Activated CD4-positive, alpha-beta T cell treated with anti-CD3 and anti-CD28 coated beads, Interleukin-2, amount 50 U/mL, for 48 hours (primary cell): ENCODE measurements around the gene PRKACB.

Experiments used
- DNase-seq, 2 experiments: peaks; one replicate each; pipeline ENCODE4 v3.0.0-alpha.2; 2020

PRKACB gene

DNA sequence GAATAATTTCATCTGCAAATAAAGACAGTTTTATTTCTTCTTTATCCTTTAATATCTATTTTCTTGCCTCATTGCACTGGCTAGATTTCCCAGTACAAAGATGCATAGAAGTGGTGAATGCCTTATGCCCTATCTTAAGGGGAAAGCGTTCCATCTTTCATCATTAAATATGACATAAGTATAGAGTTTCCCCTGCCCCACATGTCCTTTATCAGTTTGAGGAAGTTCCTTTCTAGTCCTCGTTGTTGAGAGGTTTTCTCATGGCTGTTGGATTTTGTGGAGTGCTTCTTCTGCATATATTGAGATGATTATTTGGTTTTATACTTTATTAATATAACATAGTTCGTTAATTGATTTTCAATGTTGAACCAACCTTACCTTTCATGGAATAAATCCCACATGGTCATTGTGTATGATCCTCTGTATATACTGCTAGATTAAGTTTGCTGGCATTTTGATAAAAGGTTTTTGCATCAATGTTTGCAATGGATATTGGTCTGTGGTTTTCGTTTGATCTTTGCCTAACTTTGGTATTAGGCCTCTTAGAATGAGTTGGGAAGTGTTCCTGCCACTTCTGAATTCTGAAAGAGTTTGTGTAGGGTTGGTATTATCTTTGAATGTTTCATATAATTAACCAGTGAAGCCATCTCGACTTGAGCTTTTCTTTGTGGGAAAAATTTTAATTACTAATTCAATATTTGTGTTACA is 15.6 kb downstream of the PRKACB start:
- no peak for DNase-seq

GRCh38 chr1:84162295-84162694 is 18.2 kb downstream of the PRKACB start:
- no peak for DNase-seq

DNA sequence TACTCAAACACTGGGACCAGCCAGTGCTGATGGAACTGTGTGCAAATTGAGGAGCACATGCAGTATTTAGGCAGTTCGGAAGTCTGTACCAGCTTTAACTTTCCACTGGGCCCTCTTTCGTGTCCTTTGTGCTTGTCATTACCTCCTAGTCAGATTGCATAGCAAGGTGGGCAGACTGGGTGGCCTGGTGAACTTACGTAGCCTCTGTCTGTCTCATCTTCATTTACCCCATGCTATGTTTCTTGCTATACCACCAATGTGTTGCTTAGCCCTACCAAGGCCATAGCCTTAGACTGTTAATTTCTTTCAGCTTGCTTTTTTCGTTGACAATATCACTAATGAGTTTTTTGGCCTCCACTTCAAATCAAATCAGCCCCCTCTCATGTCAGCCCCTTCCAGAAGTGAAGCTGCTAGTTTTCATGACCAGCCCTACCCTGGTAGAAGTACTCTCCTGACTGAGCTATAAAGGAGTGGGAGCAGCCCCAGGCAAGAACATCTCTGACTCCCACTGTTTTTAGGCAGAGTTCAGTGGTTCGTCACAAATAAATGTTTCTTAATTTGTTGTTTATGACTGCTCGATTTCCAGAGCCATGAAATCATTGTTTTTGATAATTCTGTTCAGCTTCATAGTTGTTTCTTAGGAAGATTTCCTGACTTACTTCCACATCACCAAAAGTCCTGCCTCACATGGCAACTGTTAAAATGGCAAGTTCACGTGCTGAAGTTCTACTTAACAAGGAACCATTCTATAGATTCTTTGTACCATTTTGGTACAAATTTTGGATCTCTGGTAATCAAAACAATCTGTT is 19.3 kb downstream of the PRKACB start:
- DNase-seq, result no peak

DNA sequence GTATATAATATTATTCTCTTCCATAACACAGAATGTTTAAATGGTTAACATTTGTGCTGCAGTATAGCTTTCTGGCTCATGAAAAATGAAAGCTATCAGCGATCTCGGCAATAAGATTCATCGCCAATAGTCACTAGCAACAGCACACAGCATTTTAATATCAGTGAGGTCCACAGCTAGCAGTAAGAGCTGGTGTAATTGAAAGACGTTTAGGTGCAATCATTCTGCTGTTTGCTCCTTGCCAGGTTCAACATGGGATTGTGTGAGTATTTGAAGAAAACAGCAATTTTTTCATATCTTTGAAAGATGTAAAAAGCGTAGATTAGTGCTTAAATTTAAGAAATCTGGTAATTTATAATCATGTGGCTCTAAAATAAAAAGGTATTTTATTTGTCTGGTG is 20.1 kb downstream of the PRKACB start:
- no peak for DNase-seq

DNA sequence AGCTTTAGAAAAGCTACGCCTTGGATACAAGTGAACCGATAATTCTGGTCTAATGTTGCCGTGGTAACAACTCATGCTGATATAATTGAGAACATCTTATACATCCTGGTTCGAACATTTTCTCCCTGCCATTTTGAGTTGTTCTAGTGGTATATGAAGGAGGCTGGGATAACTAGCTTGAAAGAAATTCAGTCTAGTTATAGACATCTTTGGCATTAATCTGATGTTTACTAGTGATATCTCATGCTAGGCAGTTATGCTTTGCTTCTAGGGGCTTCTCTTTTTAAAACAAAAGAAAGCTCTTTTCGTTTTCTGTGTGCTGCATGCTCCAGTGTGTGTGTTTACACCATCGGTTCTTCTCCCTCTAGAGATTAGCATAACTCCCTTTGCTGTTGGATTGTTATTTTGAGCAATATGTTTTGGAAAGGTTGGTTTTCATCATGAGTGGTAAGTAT is 20.5 kb downstream of the PRKACB start:
- no peak for DNase-seq

DNA sequence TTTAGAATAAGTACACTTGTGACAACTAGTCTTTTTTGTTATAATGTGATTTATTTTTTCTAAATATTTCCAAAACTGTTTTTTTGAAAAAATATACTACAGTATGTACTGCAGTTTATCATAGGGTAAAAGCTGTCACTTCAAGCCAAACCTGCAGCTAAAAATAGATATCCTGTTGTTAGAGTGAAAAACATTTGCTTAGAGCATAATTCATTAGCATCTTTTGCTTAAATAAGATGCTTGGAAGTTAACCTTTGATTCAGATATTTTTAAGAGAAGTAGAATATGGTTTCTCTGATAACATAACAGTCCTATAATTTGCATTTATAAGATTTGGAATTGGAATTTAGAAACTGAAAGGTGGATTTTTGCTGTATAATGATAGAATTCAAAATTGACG is 21.5 kb downstream of the PRKACB start:
- DNase-seq, result no peak

DNA sequence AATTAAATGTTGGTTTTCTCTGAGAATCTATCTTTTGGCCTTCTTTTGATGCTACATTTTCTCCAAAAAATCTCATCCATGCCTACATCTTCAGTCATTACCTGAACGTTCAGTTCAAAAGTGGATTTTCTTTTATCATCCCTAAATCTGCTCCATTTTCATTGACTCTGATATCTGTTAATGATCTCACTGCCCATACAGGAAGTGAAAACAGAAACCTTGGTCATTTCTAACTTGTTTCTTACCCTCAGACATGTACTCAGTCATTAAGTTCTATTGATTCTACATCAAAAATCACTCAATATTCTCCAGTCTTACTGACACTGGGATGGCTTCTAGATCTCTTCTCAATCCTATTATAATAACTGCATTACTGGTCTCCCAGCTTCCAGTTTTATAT is 22.7 kb downstream of the PRKACB start:
- no peak for DNase-seq

DNA sequence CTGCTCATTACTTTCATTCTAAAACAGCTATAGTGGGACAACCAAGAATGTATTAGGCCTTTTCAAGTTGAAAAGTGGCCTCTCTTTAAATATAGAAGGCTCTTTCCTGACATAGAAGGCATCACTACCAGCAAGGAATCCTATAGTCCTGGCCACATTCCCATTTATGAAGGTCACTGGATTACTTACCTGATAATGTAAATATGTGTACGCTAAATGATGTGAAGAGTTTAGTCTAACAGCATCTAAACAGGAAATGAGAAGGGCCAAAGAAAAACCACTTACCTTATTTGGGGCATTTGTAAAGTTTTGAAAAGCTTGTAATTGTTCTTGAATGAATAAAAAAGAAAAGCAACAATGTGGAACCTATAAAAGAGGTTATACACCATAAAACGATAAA is 24.7 kb downstream of the PRKACB start:
- DNase-seq, result no peak

GRCh38 chr1:84170171-84170570 is 26.1 kb downstream of the PRKACB start:
- no peak for DNase-seq

DNA sequence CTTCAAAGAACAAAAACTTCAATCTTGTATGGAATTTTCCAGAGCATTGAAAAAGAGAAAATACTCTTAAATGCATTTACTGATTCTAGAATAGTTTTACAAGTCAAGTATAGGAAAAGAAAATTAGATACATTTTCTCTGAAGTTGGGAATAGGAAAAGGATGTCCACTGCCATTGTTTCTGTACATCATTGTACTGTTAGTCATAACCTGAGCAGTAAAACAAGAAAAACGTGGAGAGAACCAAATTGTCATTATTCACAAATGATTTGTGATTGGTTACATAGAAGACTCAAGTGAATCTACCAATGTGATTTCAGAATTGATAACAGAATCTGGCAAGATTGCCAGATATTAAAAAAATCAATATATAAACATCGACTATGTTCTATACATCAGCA is 27.4 kb downstream of the PRKACB start:
- no peak for DNase-seq

- no peak for DNase-seq
Measured at GRCh38 chr1:84174051-84174556, 30.0 kb downstream of the PRKACB start.

GRCh38 chr1:84181350-84182005 is 37.4 kb downstream of the PRKACB start:
- no peak for DNase-seq

GRCh38 chr1:84190455-84190854 is 46.4 kb downstream of the PRKACB start:
- no peak for DNase-seq

- DNase-seq, result no peak
Measured at GRCh38 chr1:84192681-84193080, 48.6 kb downstream of the PRKACB start.

DNA sequence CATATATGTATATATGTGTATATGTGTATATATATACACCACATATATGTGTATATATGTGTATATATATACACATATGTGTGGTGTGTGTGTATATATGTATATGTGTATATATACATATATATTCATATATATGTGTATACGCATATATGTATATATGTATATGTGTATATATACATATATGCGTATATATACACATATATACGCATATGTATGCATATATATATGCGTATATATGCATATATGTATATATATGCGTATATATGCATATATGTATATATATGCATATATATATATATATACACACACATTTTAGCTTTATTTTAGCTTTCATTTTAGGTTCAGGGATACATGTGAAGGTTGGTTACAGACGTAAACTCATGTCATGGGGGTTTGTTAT is 54.8 kb downstream of the PRKACB start:
- DNase-seq, result no peak

DNA sequence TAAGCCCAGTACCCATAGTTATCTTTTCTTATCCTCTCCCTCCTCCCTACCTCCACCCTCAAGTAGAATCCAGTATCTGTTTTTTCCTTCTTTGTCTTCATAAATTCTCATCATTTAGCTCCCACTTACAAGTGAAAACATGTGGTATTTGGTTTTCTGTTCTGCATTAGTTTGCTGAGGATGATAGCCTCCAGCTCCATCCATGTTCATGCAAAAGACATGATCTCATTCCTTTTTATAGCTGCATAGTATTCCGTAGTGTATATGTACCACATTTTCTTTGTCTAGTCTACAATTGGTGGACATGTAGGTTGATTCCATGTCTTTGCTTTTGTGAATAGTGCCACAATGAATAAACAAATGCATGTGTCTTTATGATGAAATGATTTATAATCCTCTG is 55.2 kb downstream of the PRKACB start:
- DNase-seq, result no peak

- DNase-seq, result no peak
Measured at GRCh38 chr1:84202126-84202525, 58.1 kb downstream of the PRKACB start.

- no peak for DNase-seq
Measured at GRCh38 chr1:84206375-84206774, 62.3 kb downstream of the PRKACB start.

GRCh38 chr1:84208935-84209334 is 64.9 kb downstream of the PRKACB start:
- DNase-seq, result no peak

DNA sequence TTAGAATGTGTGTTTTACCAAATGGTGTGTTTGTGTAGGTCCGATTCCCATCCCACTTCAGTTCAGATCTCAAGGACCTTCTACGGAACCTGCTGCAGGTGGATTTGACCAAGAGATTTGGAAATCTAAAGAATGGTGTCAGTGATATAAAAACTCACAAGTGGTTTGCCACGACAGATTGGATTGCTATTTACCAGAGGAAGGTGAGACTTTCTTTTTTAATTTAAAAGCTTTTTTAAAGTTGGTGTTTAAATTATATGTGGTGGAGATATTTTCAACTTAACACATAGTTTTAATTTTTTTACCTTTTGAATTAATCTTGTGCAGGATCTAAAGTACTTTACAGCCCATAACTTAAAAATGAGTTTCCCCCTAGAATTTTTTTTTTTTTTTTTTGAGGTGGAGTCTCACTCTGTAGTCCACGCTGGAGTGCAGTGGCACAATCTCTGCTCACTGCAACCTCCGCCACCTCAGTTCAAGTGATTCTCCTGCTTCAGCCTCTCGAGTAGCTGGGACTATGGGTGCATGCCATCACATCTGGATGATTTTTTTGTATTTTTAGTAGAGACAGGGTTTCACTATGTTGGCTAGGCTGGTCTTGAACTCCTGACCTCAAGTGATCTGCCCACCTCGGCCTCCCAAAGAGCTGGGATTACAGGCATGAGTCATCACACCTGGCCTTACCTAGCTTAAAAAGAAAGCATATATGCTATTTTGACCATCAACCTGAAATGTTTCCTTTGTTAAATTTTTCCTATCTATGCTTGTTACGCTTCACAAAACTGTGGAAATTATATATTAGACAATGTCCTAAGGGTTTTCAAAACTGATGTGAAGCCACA is 70.3 kb downstream of the PRKACB start:
- no peak for DNase-seq

DNA sequence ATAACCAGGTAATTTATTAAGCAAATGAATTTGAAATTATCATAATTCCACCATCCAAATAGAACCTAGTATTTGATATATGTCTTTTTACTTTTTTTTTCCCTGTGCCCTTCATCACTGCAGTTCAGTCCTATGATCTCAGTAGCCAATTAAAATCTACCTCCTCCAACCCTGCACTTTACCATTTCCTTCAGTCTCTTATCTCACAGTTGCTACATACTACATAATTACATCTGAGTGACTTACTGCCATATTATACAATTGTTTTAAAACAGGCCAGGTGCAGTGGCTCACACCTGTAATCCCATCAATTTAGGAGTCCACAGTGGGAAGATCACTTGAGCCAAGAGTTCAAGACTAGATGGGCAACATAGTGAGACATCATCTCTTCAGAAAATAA is 73.2 kb downstream of the PRKACB start:
- DNase-seq, result no peak

GRCh38 chr1:84223751-84224432 is 79.8 kb downstream of the PRKACB start:
- no peak for DNase-seq
